IMR-90 (cell line): ENCODE results near the gene PATJ. TPM values are rescaled to one million over a fixed set of nuclear protein-coding genes. Genes with fewer than 3 reads are reported as not detected.

Source experiments
- ATAC-seq: fragments of 200-7000 bp; cut with Tn5 transposase; 2 replicates; pipeline ENCODE4 v1.9.1; 2020; ENCODE audit warnings: low read depth, mild to moderate bottlenecking, moderate library complexity
- BruUV-seq: library from RNA; stranded (reverse); fragments of 400-500 nt; replicated peaks from 2 replicates; lab custom pipeline; 2021; lab: Mats Ljungman, UMichigan
- CTCF ChIA-PET: fragments of 300-600 bp; formaldehyde crosslinking; extraction: SDS; loops from one replicate; lab custom pipeline; 2021; ENCODE audit warnings: antibody characterized with exemption; lab: Yijun Ruan, JAX
- POLR2A ChIA-PET: fragments of 300-600 bp; sonication (Branson Sonifier 250); formaldehyde crosslinking; loops from one replicate; lab custom pipeline; 2022; ENCODE audit warnings: antibody characterized with exemption; ENCODE audit not compliant: unreplicated experiment; lab: Charles Lee
- DNase-seq: peaks from one replicate; pipeline ENCODE4 v3.0.0; 2013
- H2AFZ ChIP-seq: replicated peaks from 2 replicates; pipeline ENCODE3; 2013; ENCODE audit warnings: low read length, mild to moderate bottlenecking; ENCODE audit not compliant: poor library complexity
- H2AK5ac ChIP-seq: 2 replicates; pipeline ENCODE4 v1.6.1; 2013; ENCODE audit warnings: low read depth, low read length, inconsistent platforms
- H2AK9ac ChIP-seq: replicated peaks from 2 replicates; pipeline ENCODE3; 2013; ENCODE audit warnings: mild to moderate bottlenecking, low read depth, low read length, moderate library complexity; ENCODE audit not compliant: poor library complexity
- H2BK120ac ChIP-seq: 2 replicates; pipeline ENCODE4 v1.6.1; 2013; ENCODE audit warnings: low read depth, low read length, inconsistent platforms
- H2BK15ac ChIP-seq: 3 replicates; pipeline ENCODE4 v1.6.1; 2013; ENCODE audit warnings: low read depth, low read length, inconsistent platforms
- H2BK20ac ChIP-seq: 2 replicates; pipeline ENCODE4 v1.6.1; 2013; ENCODE audit warnings: low read depth, mild to moderate bottlenecking, inconsistent platforms, low read length, moderate library complexity
- H2BK5ac ChIP-seq: 2 replicates; pipeline ENCODE4 v1.6.1; 2013; ENCODE audit warnings: mild to moderate bottlenecking, low read depth, low read length, inconsistent platforms; ENCODE audit not compliant: poor library complexity, severe bottlenecking
- H3K14ac ChIP-seq: replicated peaks from 2 replicates; pipeline ENCODE4 v1.6.1; 2013; ENCODE audit warnings: low read depth, low read length, inconsistent platforms
- H3K18ac ChIP-seq: 2 replicates; pipeline ENCODE4 v1.6.1; 2013; ENCODE audit warnings: low read depth, low read length, control low read depth
- H3K23ac ChIP-seq: 2 replicates; pipeline ENCODE4 v1.6.1; 2013; ENCODE audit warnings: low read depth, low read length, inconsistent platforms
- H3K27ac ChIP-seq: 2 replicates; pipeline ENCODE4 v1.5.1; 2013; ENCODE audit warnings: mild to moderate bottlenecking, control low read depth, low read length; ENCODE audit not compliant: insufficient read depth
- H3K27me3 ChIP-seq: 2 replicates; pipeline ENCODE4 v1.6.1; 2013; ENCODE audit warnings: low read length; ENCODE audit not compliant: control insufficient read depth, insufficient read depth
- H3K36me3 ChIP-seq: 2 replicates; pipeline ENCODE4 v1.6.1; 2013; ENCODE audit warnings: low read length, mixed read lengths; ENCODE audit not compliant: control insufficient read depth, insufficient read depth
- H3K4ac ChIP-seq: 2 replicates; pipeline ENCODE4 v1.6.1; 2013; ENCODE audit warnings: low read depth, low read length, inconsistent platforms
- H3K4me1 ChIP-seq: 2 replicates; pipeline ENCODE4 v1.6.1; 2013; ENCODE audit warnings: low read length, mixed read lengths; ENCODE audit not compliant: control insufficient read depth, insufficient read depth
- H3K4me2 ChIP-seq: 2 replicates; pipeline ENCODE4 v1.6.1; 2013; ENCODE audit warnings: low read depth, mild to moderate bottlenecking, control low read depth, low read length, moderate library complexity
- H3K4me3 ChIP-seq: 2 replicates; pipeline ENCODE4 v1.5.1; 2013; ENCODE audit warnings: low read depth, mild to moderate bottlenecking, control low read depth, low read length, moderate library complexity; ENCODE audit not compliant: insufficient read depth
- H3K56ac ChIP-seq: 2 replicates; pipeline ENCODE4 v1.6.1; 2013; ENCODE audit warnings: low read length, inconsistent platforms; ENCODE audit not compliant: insufficient read depth; ENCODE audit errors: extremely low read depth
- H3K79me1 ChIP-seq, 2 experiments: 2 replicates each; pipeline ENCODE4 v1.6.1; 2013; ENCODE audit warnings: low read length in 2 of 2, inconsistent platforms in 1 of 2, low read depth in 1 of 2
- H3K9ac ChIP-seq: 2 replicates; pipeline ENCODE4 v1.6.1; 2013; ENCODE audit warnings: low read depth, low read length, control low read depth
- H3K9me1 ChIP-seq: 2 replicates; pipeline ENCODE4 v1.6.1; 2013; ENCODE audit warnings: low read length, inconsistent platforms; ENCODE audit not compliant: insufficient read depth
- H3K9me3 ChIP-seq: 2 replicates; pipeline ENCODE4 v1.6.1; 2013; ENCODE audit warnings: low read length; ENCODE audit not compliant: control insufficient read depth, insufficient read depth
- H4K20me1 ChIP-seq: 2 replicates; pipeline ENCODE4 v1.6.1; 2013; ENCODE audit warnings: low read length, inconsistent platforms; ENCODE audit not compliant: insufficient read depth
- H4K5ac ChIP-seq: 2 replicates; pipeline ENCODE4 v1.6.1; 2013; ENCODE audit warnings: mild to moderate bottlenecking, low read depth, low read length, control low read depth
- H4K8ac ChIP-seq, 2 experiments: 2 replicates each; pipeline ENCODE4 v1.6.1; 2013; ENCODE audit warnings: low read depth in 2 of 2, low read length in 2 of 2, control low read depth in 1 of 2, inconsistent platforms in 1 of 2
- H4K91ac ChIP-seq: 2 replicates; pipeline ENCODE4 v1.6.1; 2013; ENCODE audit warnings: low read depth, low read length, inconsistent platforms; ENCODE audit not compliant: insufficient read depth
- BHLHE40 ChIP-seq: fragments of 150-350 bp; IDR thresholded peaks from 2 replicates; pipeline ENCODE4 v1.6.1; 2016; ENCODE audit warnings: mild to moderate bottlenecking, low read depth, low read length
- CEBPB ChIP-seq: IDR thresholded peaks from 2 replicates; pipeline ENCODE4 v1.6.1; 2012; ENCODE audit warnings: low read depth, low read length, improper control_type of control experiment
- FOS ChIP-seq: fragments of 150-350 bp; IDR thresholded peaks from 2 replicates; pipeline ENCODE4 v1.6.1; 2016; ENCODE audit warnings: low read depth, low read length
- MAFK ChIP-seq: IDR thresholded peaks from 2 replicates; pipeline ENCODE4 v1.6.1; 2012; ENCODE audit warnings: low read depth, low read length, improper control_type of control experiment
- MXI1 ChIP-seq: IDR thresholded peaks from 2 replicates; pipeline ENCODE4 v1.6.1; 2012; ENCODE audit warnings: low read depth, mild to moderate bottlenecking, low read length, moderate library complexity, borderline replicate concordance
- NFE2L2 ChIP-seq: fragments of 150-350 bp; IDR thresholded peaks from 2 replicates; pipeline ENCODE4 v1.6.1; 2016; ENCODE audit warnings: low read depth, mild to moderate bottlenecking, low read length
- RCOR1 ChIP-seq: IDR thresholded peaks from 2 replicates; pipeline ENCODE4 v1.6.1; 2012; ENCODE audit warnings: mild to moderate bottlenecking, low read length, improper control_type of control experiment; ENCODE audit not compliant: insufficient replicate concordance
- SMC3 ChIP-seq: fragments of 150-350 bp; IDR thresholded peaks from 2 replicates; pipeline ENCODE4 v1.6.1; 2016; ENCODE audit warnings: low read depth, mild to moderate bottlenecking, antibody characterized with exemption, low read length, moderate library complexity
- WGBS, 2 experiments: methylation state at CpG; one replicate each; pipeline versions ENCODE4 v1.1.5 to v1.1.7; 2013; ENCODE audit warnings: missing lambda C conversion rate in 2 of 2; ENCODE audit not compliant: insufficient read length in 1 of 2; ENCODE audit errors: extremely low coverage in 2 of 2; 5-methylcytosine and 5-hydroxymethylcytosine counted together
- dilution Hi-C: fragments of 300-500 bp; cut with HindIII; formaldehyde crosslinking; loops from one replicate; pipeline ENCODE4 v1.14.3; 2018; ENCODE audit warnings: low sequenced_read_pairs; ENCODE audit not compliant: unreplicated experiment
- in situ Hi-C: fragments of 300-500 bp; cut with MboI; formaldehyde crosslinking; loops from 3 replicates; pipeline ENCODE4 v1.14.3; 2019; ENCODE audit warnings: low sequenced_read_pairs, inconsistent platforms, mixed read lengths
- intact Hi-C: fragments of 100-400 bp; cut with micrococcal nuclease; formaldehyde crosslinking; loops from 2 replicates; pipeline ENCODE4 v1.10.0; 2022
- polyA plus RNA-seq, 3 experiments: library from polyadenylated mRNA; depleted of rRNA; stranded (reverse); fragments of >200 nt; gene quantifications; 2 replicates each; pipeline ENCODE4 v1.2.3, GENCODE V29; 2012; ENCODE audit warnings: low replicate concordance in 1 of 3
- total RNA-seq: library from RNA; depleted of rRNA; stranded (reverse); fragments of >200 nt; gene quantifications from 2 replicates; pipeline ENCODE4 v1.2.3, GENCODE V29; 2012

PATJ gene
- total and polyA plus RNA-seq, 2 of the 4 experiments (the other 2 are of a cell fraction), result 2.0 to 3.4 TPM

GRCh38 chr1:61907102-61907501 is 164.8 kb downstream of the PATJ start:
- Histone ChIP-seq H4K20me1 (no peaks in the 10 kb centered on the region), H3K27me3 (no peaks in the 10 kb centered on the region), H3K18ac (no peak overlapping the region), H2AK9ac (no peak overlapping the region), H4K91ac (no peak overlapping the region), H3K4me3 (no peak overlapping the region), H3K56ac (no peak overlapping the region), H4K5ac (no peak overlapping the region), H2BK5ac (no peak overlapping the region), H2AFZ (no peak overlapping the region), H3K36me3 (no peaks in the 10 kb centered on the region), H3K4ac (no peak overlapping the region), H4K8ac (no peak overlapping the region), H2BK120ac (no peak overlapping the region), H3K27ac (no peak overlapping the region), H3K9me3 (no peaks in the 10 kb centered on the region), H3K14ac (no peak overlapping the region), H3K23ac (no peak overlapping the region), H3K9me1 (no peaks in the 10 kb centered on the region), H3K4me1 (no peaks in the 10 kb centered on the region), H3K4me2 (no peak overlapping the region), H3K9ac (no peak overlapping the region), H2BK15ac (no peak overlapping the region), H2AK5ac (no peak overlapping the region), H3K79me1 (no peaks in the 10 kb centered on the region), H2BK20ac (no peak overlapping the region)
- WGBS, 2 experiments, result 17% methylated on average over 1 of the region's 4 CpGs; no CpG with 5 or more reads in 1 of the 2 experiments
- in situ Hi-C loops, result no loop called here
- POLR2A ChIA-PET, result no interaction called here
- DNase-seq, result no peak
- TF ChIP-seq MXI1 (no peak), BHLHE40 (no peak), FOS (no peak), RCOR1 (no peak), MAFK (no peak), CEBPB (no peak), SMC3 (no peak), NFE2L2 (no peak)
- dilution Hi-C loops, result no loop called here
- no TSS peak for BruUV-seq
- intact Hi-C loops, result no loop called here
- CTCF ChIA-PET, result no interaction called here
- no peak for ATAC-seq
